ENCODE data around the gene DCAF8L1.
A peak's percentile ranks its signal among the peaks of the same experiment; 100 is the strongest.

DCAF8L1 gene

GRCh38 chrX:27981349-27981748 lies at the start of gene DCAF8L1:
DCAF8L1 (minus strand) TSS chrX:27981449; CDS start chrX:27981334, 115 bp downstream.
- Histone ChIP-seq H3K36me3 (ENCODE audit: control insufficient read depth in 2 of 2, insufficient read depth in 2 of 2, low read length in 2 of 2) (no peaks in the 10 kb centered on the region), H3K27me3 (ENCODE audit: control insufficient read depth in 2 of 2, insufficient read depth in 2 of 2, low read length in 2 of 2) (no peaks in the 10 kb centered on the region), H3K4me3 (ENCODE audit: low read length in 2 of 2) (no peak within 1 kb of the TSS), H3K27ac (ENCODE audit: low read depth in 2 of 2, low read length in 2 of 2) (no peak within 1 kb of the TSS), H3K4me1 (ENCODE audit: control insufficient read depth in 2 of 2, insufficient read depth in 2 of 2, low read length in 2 of 2) (no peaks in the 10 kb centered on the region), H3K9me3 (ENCODE audit: control insufficient read depth in 2 of 2, low read length in 2 of 2) (peaks cover 0 to 3% of the 10 kb centered on the region in 2 donors), H3K9ac (ENCODE audit: low read depth in 1 of 2, low read length in 2 of 2) (no peak within 1 kb of the TSS)

DNA sequence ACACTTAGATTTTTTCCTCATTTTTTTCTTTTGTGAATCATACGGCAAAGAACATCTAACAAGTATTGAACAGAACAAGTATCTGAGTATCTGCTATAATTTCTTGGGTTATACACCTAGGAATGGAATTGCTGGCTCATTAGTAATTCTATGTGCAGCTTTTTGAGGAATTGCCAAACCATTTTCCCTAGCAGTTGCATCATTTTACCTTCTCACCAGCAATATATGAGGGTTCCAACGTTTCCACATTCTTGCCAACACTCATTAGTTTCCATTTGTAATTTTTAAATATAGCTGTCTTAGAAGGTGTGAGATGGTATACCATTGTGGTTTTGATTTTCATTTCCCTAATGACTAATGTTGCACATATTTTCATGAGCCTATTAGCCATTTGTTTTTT lies 41.1 kb upstream of the DCAF8L1 start:
- no peak overlapping the region for H3K4me3 ChIP-seq (ENCODE audit: low read length in 2 of 2)
- no peak overlapping the region for H3K27ac ChIP-seq (ENCODE audit: low read depth in 2 of 2, low read length in 2 of 2)
- no peaks in the 10 kb centered on the region for H3K36me3 ChIP-seq (ENCODE audit: control insufficient read depth in 2 of 2, insufficient read depth in 2 of 2, low read length in 2 of 2)
- H3K9me3 ChIP-seq (ENCODE audit: control insufficient read depth in 2 of 2, low read length in 2 of 2) = no peaks in the 10 kb centered on the region
- H3K27me3 ChIP-seq (ENCODE audit: control insufficient read depth in 2 of 2, insufficient read depth in 2 of 2, low read length in 2 of 2) = no peaks in the 10 kb centered on the region
- no peak overlapping the region for H3K9ac ChIP-seq (ENCODE audit: low read depth in 1 of 2, low read length in 2 of 2)
- H3K4me1 ChIP-seq (ENCODE audit: control insufficient read depth in 2 of 2, insufficient read depth in 2 of 2, low read length in 2 of 2) = no peaks in the 10 kb centered on the region

- no peaks in the 10 kb centered on the region for H3K4me1 ChIP-seq (ENCODE audit: control insufficient read depth in 2 of 2, insufficient read depth in 2 of 2, low read length in 2 of 2)
- H3K27me3 ChIP-seq (ENCODE audit: control insufficient read depth in 2 of 2, insufficient read depth in 2 of 2, low read length in 2 of 2) = no peaks in the 10 kb centered on the region
- H3K9ac ChIP-seq (ENCODE audit: low read depth in 1 of 2, low read length in 2 of 2) = no peak overlapping the region
- H3K4me3 ChIP-seq (ENCODE audit: low read length in 2 of 2) = no peak overlapping the region
- no peak overlapping the region for H3K27ac ChIP-seq (ENCODE audit: low read depth in 2 of 2, low read length in 2 of 2)
- H3K9me3 ChIP-seq (ENCODE audit: control insufficient read depth in 2 of 2, low read length in 2 of 2) = no peaks in the 10 kb centered on the region
- no peaks in the 10 kb centered on the region for H3K36me3 ChIP-seq (ENCODE audit: control insufficient read depth in 2 of 2, insufficient read depth in 2 of 2, low read length in 2 of 2)
Measured at GRCh38 chrX:28016823-28017222, 35.6 kb upstream of the DCAF8L1 start.

GRCh38 chrX:28015993-28016392 lies 34.7 kb upstream of the DCAF8L1 start:
- Histone ChIP-seq H3K4me3 (ENCODE audit: low read length in 2 of 2) (no peak overlapping the region), H3K36me3 (ENCODE audit: control insufficient read depth in 2 of 2, insufficient read depth in 2 of 2, low read length in 2 of 2) (no peaks in the 10 kb centered on the region), H3K27ac (ENCODE audit: low read depth in 2 of 2, low read length in 2 of 2) (no peak overlapping the region), H3K4me1 (ENCODE audit: control insufficient read depth in 2 of 2, insufficient read depth in 2 of 2, low read length in 2 of 2) (no peaks in the 10 kb centered on the region), H3K9me3 (ENCODE audit: control insufficient read depth in 2 of 2, low read length in 2 of 2) (no peaks in the 10 kb centered on the region), H3K9ac (ENCODE audit: low read depth in 1 of 2, low read length in 2 of 2) (no peak overlapping the region), H3K27me3 (ENCODE audit: control insufficient read depth in 2 of 2, insufficient read depth in 2 of 2, low read length in 2 of 2) (no peaks in the 10 kb centered on the region)

GRCh38 chrX:28010875-28011274 lies 29.6 kb upstream of the DCAF8L1 start:
- Histone ChIP-seq H3K27ac (ENCODE audit: low read depth in 2 of 2, low read length in 2 of 2) (no peak overlapping the region), H3K9ac (ENCODE audit: low read depth in 1 of 2, low read length in 2 of 2) (no peak overlapping the region), H3K36me3 (ENCODE audit: control insufficient read depth in 2 of 2, insufficient read depth in 2 of 2, low read length in 2 of 2) (no peaks in the 10 kb centered on the region), H3K4me3 (ENCODE audit: low read length in 2 of 2) (no peak overlapping the region), H3K27me3 (ENCODE audit: control insufficient read depth in 2 of 2, insufficient read depth in 2 of 2, low read length in 2 of 2) (no peaks in the 10 kb centered on the region), H3K4me1 (ENCODE audit: control insufficient read depth in 2 of 2, insufficient read depth in 2 of 2, low read length in 2 of 2) (no peaks in the 10 kb centered on the region), H3K9me3 (ENCODE audit: control insufficient read depth in 2 of 2, low read length in 2 of 2) (no peaks in the 10 kb centered on the region)

GRCh38 chrX:27998666-27999065 lies 17.4 kb upstream of the DCAF8L1 start:
- Histone ChIP-seq H3K9me3 (ENCODE audit: control insufficient read depth in 2 of 2, low read length in 2 of 2) (no peaks in the 10 kb centered on the region), H3K9ac (ENCODE audit: low read depth in 1 of 2, low read length in 2 of 2) (no peak overlapping the region), H3K4me3 (ENCODE audit: low read length in 2 of 2) (no peak overlapping the region), H3K4me1 (ENCODE audit: control insufficient read depth in 2 of 2, insufficient read depth in 2 of 2, low read length in 2 of 2) (peaks cover 0 to 7% of the 10 kb centered on the region in 2 donors), H3K27me3 (ENCODE audit: control insufficient read depth in 2 of 2, insufficient read depth in 2 of 2, low read length in 2 of 2) (no peaks in the 10 kb centered on the region), H3K36me3 (ENCODE audit: control insufficient read depth in 2 of 2, insufficient read depth in 2 of 2, low read length in 2 of 2) (no peaks in the 10 kb centered on the region), H3K27ac (ENCODE audit: low read depth in 2 of 2, low read length in 2 of 2) (no peak overlapping the region)

- Histone ChIP-seq H3K36me3 (ENCODE audit: control insufficient read depth in 2 of 2, insufficient read depth in 2 of 2, low read length in 2 of 2) (no peaks in the 10 kb centered on the region), H3K4me3 (ENCODE audit: low read length in 2 of 2) (no peak overlapping the region), H3K27ac (ENCODE audit: low read depth in 2 of 2, low read length in 2 of 2) (peak overlapping the region in 1 of 2 donors; percentile 32), H3K9ac (ENCODE audit: low read depth in 1 of 2, low read length in 2 of 2) (no peak overlapping the region), H3K27me3 (ENCODE audit: control insufficient read depth in 2 of 2, insufficient read depth in 2 of 2, low read length in 2 of 2) (no peaks in the 10 kb centered on the region), H3K4me1 (ENCODE audit: control insufficient read depth in 2 of 2, insufficient read depth in 2 of 2, low read length in 2 of 2) (peaks cover 0 to 7% of the 10 kb centered on the region in 2 donors), H3K9me3 (ENCODE audit: control insufficient read depth in 2 of 2, low read length in 2 of 2) (no peaks in the 10 kb centered on the region)
Measured at GRCh38 chrX:27997622-27998021, 16.4 kb upstream of the DCAF8L1 start.

DNA sequence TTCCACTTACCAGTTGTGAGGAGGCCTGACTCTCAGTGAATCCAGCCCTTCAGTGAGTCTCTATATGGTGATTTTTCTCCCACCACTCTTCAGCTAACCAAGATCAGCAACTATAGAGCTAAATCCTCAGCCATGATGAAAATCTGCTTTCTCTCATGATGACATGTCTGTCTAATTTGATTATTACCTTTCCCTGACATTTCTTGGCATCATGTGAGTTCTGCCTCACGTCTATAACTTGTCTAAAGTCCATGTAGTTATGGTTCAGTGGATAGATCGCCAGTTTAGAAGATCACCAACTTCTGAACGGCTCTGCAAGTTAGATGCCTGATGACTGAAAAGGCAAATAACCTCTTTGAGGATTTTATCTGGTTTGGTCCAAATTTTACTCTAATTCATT lies 14.9 kb upstream of the DCAF8L1 start:
- H3K27me3 ChIP-seq (ENCODE audit: control insufficient read depth in 2 of 2, insufficient read depth in 2 of 2, low read length in 2 of 2) = no peaks in the 10 kb centered on the region
- H3K9me3 ChIP-seq (ENCODE audit: control insufficient read depth in 2 of 2, low read length in 2 of 2) = no peaks in the 10 kb centered on the region
- H3K27ac ChIP-seq (ENCODE audit: low read depth in 2 of 2, low read length in 2 of 2) = no peak overlapping the region
- H3K9ac ChIP-seq (ENCODE audit: low read depth in 1 of 2, low read length in 2 of 2) = no peak overlapping the region
- H3K4me3 ChIP-seq (ENCODE audit: low read length in 2 of 2) = peak overlapping the region in 1 of 2 donors; percentile 39
- no peaks in the 10 kb centered on the region for H3K36me3 ChIP-seq (ENCODE audit: control insufficient read depth in 2 of 2, insufficient read depth in 2 of 2, low read length in 2 of 2)
- peaks cover 0 to 7% of the 10 kb centered on the region in 2 donors for H3K4me1 ChIP-seq (ENCODE audit: control insufficient read depth in 2 of 2, insufficient read depth in 2 of 2, low read length in 2 of 2)

- peak overlapping the region in 1 of 2 donors; percentile 39 for H3K4me3 ChIP-seq (ENCODE audit: low read length in 2 of 2)
- H3K27me3 ChIP-seq (ENCODE audit: control insufficient read depth in 2 of 2, insufficient read depth in 2 of 2, low read length in 2 of 2) = no peaks in the 10 kb centered on the region
- H3K9ac ChIP-seq (ENCODE audit: low read depth in 1 of 2, low read length in 2 of 2) = no peak overlapping the region
- no peaks in the 10 kb centered on the region for H3K9me3 ChIP-seq (ENCODE audit: control insufficient read depth in 2 of 2, low read length in 2 of 2)
- H3K36me3 ChIP-seq (ENCODE audit: control insufficient read depth in 2 of 2, insufficient read depth in 2 of 2, low read length in 2 of 2) = no peaks in the 10 kb centered on the region
- no peak overlapping the region for H3K27ac ChIP-seq (ENCODE audit: low read depth in 2 of 2, low read length in 2 of 2)
- H3K4me1 ChIP-seq (ENCODE audit: control insufficient read depth in 2 of 2, insufficient read depth in 2 of 2, low read length in 2 of 2) = peaks cover 0 to 7% of the 10 kb centered on the region in 2 donors
Measured at GRCh38 chrX:27995611-27996010, 14.4 kb upstream of the DCAF8L1 start.

DNA sequence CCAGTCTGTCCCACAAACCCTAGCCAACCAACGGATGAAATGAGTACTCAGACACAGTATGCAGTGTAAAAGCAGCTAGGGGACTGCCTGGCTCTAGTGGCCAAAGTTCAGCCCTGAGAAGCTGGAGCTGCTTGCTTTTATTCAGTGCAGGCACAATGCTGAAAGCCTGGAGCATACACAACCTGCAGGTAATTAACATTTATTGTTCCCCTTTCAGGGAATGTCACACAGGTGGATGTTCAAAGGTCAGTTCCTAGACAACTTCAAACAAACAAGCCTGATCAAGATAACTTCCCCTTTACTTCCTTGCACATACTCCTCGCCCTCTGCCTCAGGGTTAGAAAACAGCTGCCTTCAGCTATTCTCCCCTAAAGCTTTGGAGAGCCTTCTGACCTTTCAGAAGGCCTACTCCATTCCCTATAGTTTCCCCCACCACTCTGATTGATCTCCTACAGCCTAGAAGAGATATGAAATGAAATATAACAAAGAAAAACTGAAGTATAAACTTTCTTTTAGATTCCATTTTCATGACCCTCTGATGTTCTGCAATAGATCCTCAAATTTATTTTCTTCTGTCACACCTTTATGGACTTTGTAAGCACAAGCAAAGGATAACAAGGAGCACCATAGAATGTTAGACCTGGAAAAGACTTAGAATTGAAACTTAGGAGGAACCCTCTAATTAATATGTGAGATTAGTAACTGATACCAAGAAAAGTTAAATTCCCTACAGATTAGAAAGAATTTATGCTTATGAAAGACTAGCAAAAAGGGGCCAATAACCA lies 6.8 kb upstream of the DCAF8L1 start:
- no peak overlapping the region for H3K9ac ChIP-seq (ENCODE audit: low read depth in 1 of 2, low read length in 2 of 2)
- peaks cover 0 to 3% of the 10 kb centered on the region in 2 donors for H3K9me3 ChIP-seq (ENCODE audit: control insufficient read depth in 2 of 2, low read length in 2 of 2)
- H3K4me1 ChIP-seq (ENCODE audit: control insufficient read depth in 2 of 2, insufficient read depth in 2 of 2, low read length in 2 of 2) = peaks cover 2 to 15% of the 10 kb centered on the region in 2 donors
- peak overlapping the region; percentile 72 to 81 for H3K27ac ChIP-seq (ENCODE audit: low read depth in 2 of 2, low read length in 2 of 2)
- no peaks in the 10 kb centered on the region for H3K36me3 ChIP-seq (ENCODE audit: control insufficient read depth in 2 of 2, insufficient read depth in 2 of 2, low read length in 2 of 2)
- H3K27me3 ChIP-seq (ENCODE audit: control insufficient read depth in 2 of 2, insufficient read depth in 2 of 2, low read length in 2 of 2) = no peaks in the 10 kb centered on the region
- H3K4me3 ChIP-seq (ENCODE audit: low read length in 2 of 2) = peak overlapping the region; percentile 31 to 38

All from mucosa of rectum (tissue), 2 donors.